Memory B cell (primary cell): ENCODE measurements around the gene PER2.

Experiments used
- ATAC-seq: fragments of 150-1000 bp; cut with Tn5 transposase; 2 replicates; pipeline ENCODE4 v1.10.0; 2021; ENCODE audit warnings: low read depth, mild to moderate bottlenecking, moderate library complexity
- DNase-seq, 2 donors: peaks; one replicate each; pipeline ENCODE4 v3.0.0; 2022; ENCODE audit warnings: low spot score in 2 of 2
- H3K27ac Mint-ChIP-seq: one replicate; pipeline ENCODE4 v1.8.0; 2022; ENCODE audit warnings: mild to moderate bottlenecking, moderate library complexity, mixed read lengths
- H3K27me3 Mint-ChIP-seq: one replicate; pipeline ENCODE4 v1.8.0; 2022; ENCODE audit warnings: mixed read lengths
- H3K36me3 Mint-ChIP-seq: one replicate; pipeline ENCODE4 v1.8.0; 2022; ENCODE audit warnings: mild to moderate bottlenecking, mixed read lengths
- H3K4me1 Mint-ChIP-seq: one replicate; pipeline ENCODE4 v1.8.0; 2022; ENCODE audit warnings: mixed read lengths
- H3K4me3 Mint-ChIP-seq: one replicate; pipeline ENCODE4 v1.8.0; 2022; ENCODE audit warnings: mild to moderate bottlenecking, moderate library complexity, mixed read lengths
- H3K9me3 Mint-ChIP-seq: one replicate; pipeline ENCODE4 v1.8.0; 2022; ENCODE audit warnings: mixed read lengths

Gene PER2

DNA sequence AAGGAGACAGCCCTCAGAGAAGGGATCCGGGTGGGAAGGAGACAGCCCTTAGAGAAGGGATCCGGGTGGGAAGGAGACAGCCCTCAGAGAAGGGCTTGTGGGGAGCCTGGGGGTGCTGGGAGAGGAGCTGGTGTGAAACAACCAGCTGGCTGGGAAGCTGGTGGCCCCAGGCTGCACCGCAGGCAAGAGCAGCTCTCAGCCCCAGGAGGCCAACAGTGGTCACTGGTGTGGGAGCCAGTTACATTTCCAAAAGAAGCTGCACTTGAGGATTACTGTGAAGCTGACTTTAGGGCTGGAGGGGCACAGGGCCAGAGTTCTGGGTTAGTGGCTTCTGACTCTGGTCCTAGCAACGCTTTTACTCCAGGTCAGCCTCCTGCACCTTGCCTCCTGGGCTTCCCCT is 51.8 kb downstream of the PER2 start:
- DNase-seq, result no peak
- Mint-ChIP-seq H3K9me3 (no peaks in the 10 kb centered on the region), H3K27ac (no peak overlapping the region), H3K4me1 (peaks cover 12% of the 10 kb centered on the region), H3K4me3 (no peak overlapping the region), H3K27me3 (peaks cover 23% of the 10 kb centered on the region), H3K36me3 (peaks cover 3% of the 10 kb centered on the region)
- ATAC-seq, result no peak

GRCh38 chr2:238235856-238236255 is 52.6 kb downstream of the PER2 start:
- H3K4me3 Mint-ChIP-seq, result no peak overlapping the region

GRCh38 chr2:238235331-238235732 is 53.1 kb downstream of the PER2 start:
- Mint-ChIP-seq H3K4me3 (peak overlapping the region; percentile 48), H3K4me1 (peaks cover 16% of the 10 kb centered on the region), H3K36me3 (peaks cover 3% of the 10 kb centered on the region), H3K27me3 (peaks cover 23% of the 10 kb centered on the region), H3K9me3 (no peaks in the 10 kb centered on the region), H3K27ac (no peak overlapping the region)
- DNase-seq (no peak), ATAC-seq (no peak)

More at GRCh38 chr2:238235856-238236255, 52.6 kb downstream of the PER2 start:
- DNase-seq, result no peak
- peaks cover 12% of the 10 kb centered on the region for H3K4me1 Mint-ChIP-seq
- H3K9me3 Mint-ChIP-seq, result no peaks in the 10 kb centered on the region
- peaks cover 23% of the 10 kb centered on the region for H3K27me3 Mint-ChIP-seq
- H3K27ac Mint-ChIP-seq, result no peak overlapping the region
- H3K36me3 Mint-ChIP-seq, result peaks cover 3% of the 10 kb centered on the region
- ATAC-seq, result no peak

- DNase-seq, result no peak
- Mint-ChIP-seq H3K27me3 (peaks cover 21% of the 10 kb centered on the region), H3K9me3 (no peaks in the 10 kb centered on the region), H3K36me3 (peaks cover 2% of the 10 kb centered on the region), H3K27ac (peak overlapping the region; percentile 29), H3K4me1 (peaks cover 14% of the 10 kb centered on the region), H3K4me3 (peak overlapping the region; percentile 42)
- no peak for ATAC-seq
These were observed 54.8 kb downstream of the PER2 start for GRCh38 chr2:238233625-238234024.

GRCh38 chr2:238231809-238232208 is 56.6 kb downstream of the PER2 start:
- peaks cover 19% of the 10 kb centered on the region for H3K4me1 Mint-ChIP-seq
- H3K27me3 Mint-ChIP-seq, result peaks cover 21% of the 10 kb centered on the region
- H3K36me3 Mint-ChIP-seq, result peaks cover 5% of the 10 kb centered on the region
- H3K9me3 Mint-ChIP-seq, result no peaks in the 10 kb centered on the region
- no peak overlapping the region for H3K27ac Mint-ChIP-seq
- H3K4me3 Mint-ChIP-seq, result peak overlapping the region; percentile 85
- no peak for DNase-seq
- ATAC-seq, result no peak

GRCh38 chr2:238231251-238231793 is 57.1 kb downstream of the PER2 start:
- peak; percentile 94 for ATAC-seq
- H3K9me3 Mint-ChIP-seq, result no peaks in the 10 kb centered on the region
- no peak overlapping the region for H3K27ac Mint-ChIP-seq

GRCh38 chr2:238230699-238231098 is 57.7 kb downstream of the PER2 start:
- no peak for DNase-seq
- Mint-ChIP-seq H3K27me3 (peaks cover 12% of the 10 kb centered on the region), H3K9me3 (no peaks in the 10 kb centered on the region), H3K27ac (no peak overlapping the region), H3K4me1 (peaks cover 18% of the 10 kb centered on the region), H3K4me3 (peak overlapping the region; percentile 85), H3K36me3 (peaks cover 5% of the 10 kb centered on the region)
- ATAC-seq, result no peak

More at GRCh38 chr2:238231251-238231793, 57.1 kb downstream of the PER2 start:
- peaks cover 19% of the 10 kb centered on the region for H3K4me1 Mint-ChIP-seq
- peaks cover 5% of the 10 kb centered on the region for H3K36me3 Mint-ChIP-seq
- peak overlapping the region; percentile 85 for H3K4me3 Mint-ChIP-seq
- H3K27me3 Mint-ChIP-seq, result peaks cover 19% of the 10 kb centered on the region
- peak; percentile 69 to 75 for DNase-seq

DNA sequence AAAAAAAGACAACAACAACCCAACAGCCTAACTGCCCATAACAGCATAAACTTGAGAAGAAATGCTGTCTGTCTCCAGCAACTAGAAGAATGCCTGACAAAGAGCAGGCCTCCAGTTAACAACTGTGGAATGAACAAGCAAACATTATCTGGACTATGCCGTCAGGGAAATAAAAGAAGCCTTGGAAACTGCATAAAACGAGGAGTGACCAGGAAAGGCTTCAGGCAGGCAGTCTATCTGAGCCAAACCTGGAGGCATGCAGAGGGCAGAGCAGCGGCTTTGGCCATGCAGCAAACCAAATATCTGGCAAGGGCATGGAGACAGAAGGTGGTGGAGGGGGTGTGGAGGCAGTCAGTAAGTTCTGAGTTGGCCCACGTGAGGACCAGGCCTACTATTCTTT is 59.7 kb downstream of the PER2 start:
- DNase-seq, result no peak
- peaks cover 5% of the 10 kb centered on the region for H3K27me3 Mint-ChIP-seq
- peaks cover 12% of the 10 kb centered on the region for H3K4me1 Mint-ChIP-seq
- no peak overlapping the region for H3K27ac Mint-ChIP-seq
- peaks cover 7% of the 10 kb centered on the region for H3K36me3 Mint-ChIP-seq
- H3K9me3 Mint-ChIP-seq, result no peaks in the 10 kb centered on the region
- no peak overlapping the region for H3K4me3 Mint-ChIP-seq
- ATAC-seq, result no peak

GRCh38 chr2:238227587-238228032 is 60.8 kb downstream of the PER2 start:
- DNase-seq (no peak), ATAC-seq (no peak)
- Mint-ChIP-seq H3K36me3 (peaks cover 6% of the 10 kb centered on the region), H3K4me1 (peaks cover 10% of the 10 kb centered on the region), H3K9me3 (no peaks in the 10 kb centered on the region), H3K4me3 (no peak overlapping the region), H3K27me3 (peaks cover 3% of the 10 kb centered on the region), H3K27ac (no peak overlapping the region)

DNA sequence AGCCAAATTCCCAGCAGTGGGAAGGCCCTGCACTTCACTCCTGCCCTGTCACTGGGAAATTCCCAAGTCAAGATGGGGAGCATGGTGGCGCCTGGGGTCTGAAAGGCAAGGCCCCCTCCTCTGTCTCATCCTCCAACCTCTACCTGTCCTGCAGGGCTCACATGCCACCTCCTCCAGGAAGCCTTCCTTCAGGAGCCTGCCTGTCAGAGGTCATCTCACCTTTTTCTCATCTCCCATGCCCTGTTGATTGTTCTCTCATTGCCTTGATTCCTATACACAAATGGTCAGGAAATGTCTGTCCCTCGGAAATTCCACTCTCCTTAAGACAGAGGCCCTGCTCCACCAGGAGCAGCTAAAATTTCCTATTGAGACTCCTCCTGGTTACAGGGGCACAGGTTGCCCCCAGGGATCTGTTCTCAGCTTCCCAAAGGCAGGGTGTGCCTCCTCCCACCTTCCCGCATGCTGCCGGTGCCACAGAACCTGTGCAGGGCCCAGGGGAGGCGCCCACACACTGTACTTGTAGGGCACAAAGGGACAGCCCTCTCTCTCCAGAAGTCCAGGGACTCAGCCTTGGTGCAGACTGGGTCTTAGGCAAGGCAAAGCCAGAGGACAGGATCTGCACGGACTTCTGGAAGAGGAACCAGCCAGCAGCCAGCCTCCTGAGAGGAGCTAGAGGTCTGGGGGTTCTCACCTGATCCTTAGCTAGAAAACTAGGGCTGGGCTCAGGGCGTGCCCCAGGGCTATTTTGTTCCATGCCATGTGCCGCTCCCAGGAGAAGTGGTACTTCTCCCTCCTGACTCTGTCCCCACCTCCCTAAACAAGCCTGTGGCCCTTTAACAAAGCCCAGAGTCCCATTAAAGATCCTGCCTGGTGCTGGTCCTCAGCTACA is 61.5 kb downstream of the PER2 start:
- ATAC-seq, result no peak

DNA sequence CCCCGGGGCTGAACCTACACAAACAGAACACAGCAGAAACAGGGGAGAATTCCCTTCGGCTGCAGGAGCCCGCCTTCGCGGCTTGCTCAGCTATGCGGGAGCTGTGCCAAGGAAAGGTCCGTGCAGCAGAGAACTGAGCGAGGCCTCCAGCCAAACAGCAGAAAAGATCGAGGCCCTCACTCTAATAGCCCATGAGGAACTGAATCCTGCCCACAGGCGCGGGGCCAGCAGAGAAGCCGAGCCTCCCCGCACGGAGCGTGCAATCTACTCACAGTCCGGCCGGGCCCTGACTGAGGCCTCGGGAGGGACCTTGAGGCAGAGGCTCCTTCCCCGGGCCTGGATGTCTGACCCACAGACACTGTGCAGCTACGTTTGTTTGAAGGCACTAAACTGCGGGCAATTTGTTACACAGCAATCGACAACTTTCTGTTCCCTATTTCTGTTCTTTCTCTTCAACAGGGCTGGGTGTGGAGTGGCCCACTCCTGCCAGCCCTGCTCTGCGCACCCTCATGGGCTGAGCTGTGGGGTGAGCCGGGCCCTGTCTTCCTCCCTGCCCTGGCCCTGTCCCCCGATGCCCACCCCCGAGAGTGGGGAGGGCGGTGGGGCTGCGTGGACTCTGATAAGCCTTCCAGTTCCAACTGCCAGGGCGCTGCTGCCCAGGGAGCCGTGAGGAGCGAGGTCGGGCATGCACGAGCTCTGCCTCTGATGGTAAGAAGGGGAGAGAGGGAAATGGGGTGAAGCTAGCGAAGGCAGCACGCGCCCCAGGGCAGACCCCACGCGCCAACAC is 62.3 kb downstream of the PER2 start:
- Mint-ChIP-seq H3K27ac (no peak overlapping the region), H3K36me3 (peaks cover 6% of the 10 kb centered on the region), H3K4me1 (peaks cover 10% of the 10 kb centered on the region), H3K9me3 (no peaks in the 10 kb centered on the region), H3K4me3 (no peak overlapping the region), H3K27me3 (no peaks in the 10 kb centered on the region)
- ATAC-seq (no peak), DNase-seq (no peak)

More for the DNA sequence above, 61.5 kb downstream of the PER2 start:
- no peak overlapping the region for H3K27ac Mint-ChIP-seq
- H3K9me3 Mint-ChIP-seq, result no peaks in the 10 kb centered on the region
- no peak overlapping the region for H3K4me3 Mint-ChIP-seq
- no peak for DNase-seq
- H3K4me1 Mint-ChIP-seq, result peaks cover 10% of the 10 kb centered on the region
- H3K27me3 Mint-ChIP-seq, result no peaks in the 10 kb centered on the region
- peaks cover 6% of the 10 kb centered on the region for H3K36me3 Mint-ChIP-seq

GRCh38 chr2:238225121-238225520 is 63.3 kb downstream of the PER2 start:
- Mint-ChIP-seq H3K4me1 (peaks cover 5% of the 10 kb centered on the region), H3K27me3 (no peaks in the 10 kb centered on the region), H3K36me3 (peaks cover 6% of the 10 kb centered on the region), H3K9me3 (no peaks in the 10 kb centered on the region), H3K27ac (no peak overlapping the region), H3K4me3 (no peak overlapping the region)
- ATAC-seq, result no peak
- no peak for DNase-seq

DNA sequence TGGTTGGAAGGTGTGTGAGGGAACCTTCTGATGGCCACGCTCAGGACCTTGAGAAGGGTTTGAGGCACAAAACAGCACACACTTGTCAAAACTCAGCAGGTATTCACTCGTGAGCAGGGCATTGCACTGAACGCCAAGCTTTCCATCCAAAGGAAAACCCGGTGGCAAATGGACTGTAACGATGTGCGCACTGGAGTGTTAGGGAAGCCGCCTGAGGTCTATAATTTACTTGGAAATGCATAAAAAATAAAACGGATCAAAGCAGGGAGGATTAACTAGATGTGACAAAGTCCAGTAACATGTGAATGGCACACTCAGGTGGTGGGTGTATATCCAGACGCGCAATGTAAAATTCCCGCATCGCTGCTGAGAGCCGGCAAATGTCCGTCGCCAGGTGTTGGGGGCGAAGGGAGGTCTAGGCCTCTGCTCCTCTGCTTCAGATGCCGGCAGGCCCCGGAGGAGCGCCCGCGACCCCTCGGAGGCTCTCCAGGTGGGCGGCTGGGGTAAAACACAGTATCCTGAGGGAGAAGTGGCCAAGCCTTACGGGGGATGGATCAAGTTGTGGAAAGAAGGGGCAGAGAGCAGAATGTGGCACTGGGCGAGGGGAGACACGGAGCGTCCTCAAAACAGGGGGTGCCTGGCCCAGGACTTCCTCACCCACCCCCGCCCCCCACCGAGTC is 63.9 kb downstream of the PER2 start:
- H3K27me3 Mint-ChIP-seq, result no peaks in the 10 kb centered on the region
- peaks cover 6% of the 10 kb centered on the region for H3K36me3 Mint-ChIP-seq
- H3K4me3 Mint-ChIP-seq, result no peak overlapping the region
- no peak overlapping the region for H3K27ac Mint-ChIP-seq
- ATAC-seq (no peak), DNase-seq (no peak)
- no peaks in the 10 kb centered on the region for H3K9me3 Mint-ChIP-seq
- H3K4me1 Mint-ChIP-seq, result peaks cover 5% of the 10 kb centered on the region
